ENCODE measurements around the gene NXPH4.

The NXPH4 gene

GRCh38 chr12:57234571-57235016 is 18.0 kb downstream of the NXPH4 start:
- DNase-seq = no peak

DNA sequence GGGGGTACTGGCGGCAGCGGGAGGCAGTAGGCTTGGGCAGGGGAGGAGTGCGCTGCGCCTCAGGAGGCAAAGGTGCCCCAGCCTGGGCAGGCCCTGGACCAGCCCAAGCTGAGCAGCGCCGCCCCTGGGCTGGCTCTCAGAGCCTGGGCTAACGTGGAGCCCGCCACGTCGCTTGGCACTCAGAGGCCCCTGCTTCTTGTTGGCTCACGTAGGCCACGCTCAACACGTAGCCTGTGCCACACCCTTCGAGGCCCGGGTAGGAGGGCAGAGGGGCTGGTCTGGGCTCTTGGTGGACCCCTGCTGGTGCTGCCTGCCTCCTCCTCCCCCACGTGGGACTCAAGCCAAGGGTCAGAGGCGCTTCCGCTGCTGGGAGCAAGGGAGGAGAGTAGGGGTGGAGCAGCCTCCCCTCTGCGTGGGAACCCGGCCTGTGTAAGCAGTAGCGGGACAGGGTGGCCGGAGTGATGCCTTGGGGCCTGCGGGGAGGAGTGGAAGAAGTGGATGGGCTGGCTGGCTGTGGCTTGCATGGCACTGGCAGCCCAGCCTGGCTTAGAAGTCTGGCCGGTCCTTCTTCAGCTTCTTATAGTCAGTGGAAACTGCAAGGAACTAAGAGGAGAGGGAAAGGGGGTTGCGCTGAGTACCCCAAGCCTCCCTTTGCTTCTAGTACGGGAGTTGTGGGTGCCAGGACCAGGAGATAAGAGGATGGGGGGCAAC is 18.6 kb downstream of the NXPH4 start:
- DNase-seq = peak in 1 of 2 experiments; percentile 14

DNA sequence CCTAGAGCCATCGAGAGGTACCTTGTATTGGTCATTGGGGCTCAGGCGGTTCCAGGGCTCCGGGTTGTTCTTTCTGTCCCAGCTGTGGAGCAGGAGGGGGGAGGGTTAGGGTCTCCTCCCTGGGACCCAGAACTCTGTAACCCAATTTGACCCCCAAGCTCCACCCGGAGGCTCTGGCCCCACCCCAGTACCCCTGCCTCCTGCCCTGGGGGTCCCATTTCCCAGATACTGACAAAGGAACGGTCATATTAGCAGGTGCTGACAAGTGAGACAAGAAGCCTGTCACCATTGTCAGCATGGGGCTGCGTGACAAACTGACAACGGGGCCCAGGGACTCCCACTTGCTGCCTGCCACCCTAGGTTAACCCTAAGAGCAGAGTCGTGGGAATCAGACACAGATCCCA is 19.1 kb downstream of the NXPH4 start:
- DNase-seq = peak in 1 of 2 experiments; percentile 20

DNA sequence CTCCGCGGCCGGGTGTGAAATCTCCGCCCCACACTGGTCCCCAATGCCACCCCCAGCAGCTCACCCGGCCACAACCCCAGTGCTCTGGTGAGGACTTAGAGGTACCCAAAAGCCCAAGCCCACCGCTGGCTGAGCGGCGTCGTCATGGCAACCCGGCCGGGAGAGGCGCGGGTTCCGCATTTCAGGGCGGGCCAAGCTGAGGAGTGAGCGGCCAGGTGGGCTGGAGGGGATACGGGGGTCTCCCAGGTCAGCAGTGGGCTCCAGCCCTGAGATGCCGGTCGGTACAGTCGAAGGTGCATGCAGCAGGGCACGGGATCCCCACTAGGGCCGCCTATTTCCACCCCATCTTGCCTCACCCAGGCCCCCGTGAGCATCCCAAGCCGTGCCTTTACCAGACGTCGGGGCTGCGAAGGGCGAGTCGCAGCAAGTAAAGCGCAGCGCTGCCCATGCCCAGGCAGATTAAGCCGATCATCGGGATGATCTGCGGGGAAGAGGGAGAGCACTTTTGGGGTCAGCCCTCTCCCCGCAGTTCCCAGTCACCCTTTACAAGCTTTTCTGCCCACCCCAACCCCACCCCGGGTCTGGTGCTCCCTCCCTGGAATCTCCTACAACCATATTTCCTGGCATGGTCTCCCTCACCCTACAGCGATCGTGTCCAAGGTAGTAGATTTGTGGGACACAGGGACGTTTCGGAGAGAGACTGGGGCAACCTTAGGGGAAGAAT is 19.8 kb downstream of the NXPH4 start:
- DNase-seq = peak in 1 of 2 experiments; percentile 34

DNA sequence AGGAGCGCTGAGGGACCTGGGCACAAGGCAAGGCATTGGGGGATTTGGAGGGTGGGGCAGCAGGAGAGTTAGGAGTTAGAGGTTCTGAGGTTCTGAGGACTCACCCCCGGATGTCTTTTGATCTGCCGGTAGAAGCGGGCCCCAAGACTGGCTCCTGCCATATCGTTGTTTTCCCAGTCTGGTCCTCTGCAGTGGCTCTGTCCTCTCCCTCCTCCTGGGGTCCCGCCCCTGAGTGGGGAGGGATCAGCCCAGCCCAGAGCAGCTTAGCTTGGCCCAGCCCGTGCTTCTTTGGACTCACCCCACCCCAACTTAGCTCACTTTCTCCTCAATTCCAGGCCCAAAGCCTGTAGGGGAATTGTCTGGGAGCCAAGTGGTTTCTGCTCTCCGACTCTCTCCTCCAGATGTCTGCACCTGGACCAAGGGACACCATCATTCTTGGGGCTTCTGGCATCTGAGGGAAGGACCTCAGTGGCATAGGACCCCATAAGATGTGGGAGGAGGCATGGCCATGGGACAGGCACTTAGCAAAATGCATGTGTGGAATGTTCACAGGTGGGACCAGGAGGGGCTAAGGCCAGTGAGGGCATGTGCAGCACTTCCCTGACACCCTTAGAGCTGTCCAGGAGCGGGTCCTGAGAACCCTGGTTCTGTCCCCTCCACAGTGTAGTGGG is 20.5 kb downstream of the NXPH4 start:
- peak in 1 of 2 experiments; percentile 20 for DNase-seq

GRCh38 chr12:57237596-57237931 is 21.0 kb downstream of the NXPH4 start:
- no peak for DNase-seq

DNA sequence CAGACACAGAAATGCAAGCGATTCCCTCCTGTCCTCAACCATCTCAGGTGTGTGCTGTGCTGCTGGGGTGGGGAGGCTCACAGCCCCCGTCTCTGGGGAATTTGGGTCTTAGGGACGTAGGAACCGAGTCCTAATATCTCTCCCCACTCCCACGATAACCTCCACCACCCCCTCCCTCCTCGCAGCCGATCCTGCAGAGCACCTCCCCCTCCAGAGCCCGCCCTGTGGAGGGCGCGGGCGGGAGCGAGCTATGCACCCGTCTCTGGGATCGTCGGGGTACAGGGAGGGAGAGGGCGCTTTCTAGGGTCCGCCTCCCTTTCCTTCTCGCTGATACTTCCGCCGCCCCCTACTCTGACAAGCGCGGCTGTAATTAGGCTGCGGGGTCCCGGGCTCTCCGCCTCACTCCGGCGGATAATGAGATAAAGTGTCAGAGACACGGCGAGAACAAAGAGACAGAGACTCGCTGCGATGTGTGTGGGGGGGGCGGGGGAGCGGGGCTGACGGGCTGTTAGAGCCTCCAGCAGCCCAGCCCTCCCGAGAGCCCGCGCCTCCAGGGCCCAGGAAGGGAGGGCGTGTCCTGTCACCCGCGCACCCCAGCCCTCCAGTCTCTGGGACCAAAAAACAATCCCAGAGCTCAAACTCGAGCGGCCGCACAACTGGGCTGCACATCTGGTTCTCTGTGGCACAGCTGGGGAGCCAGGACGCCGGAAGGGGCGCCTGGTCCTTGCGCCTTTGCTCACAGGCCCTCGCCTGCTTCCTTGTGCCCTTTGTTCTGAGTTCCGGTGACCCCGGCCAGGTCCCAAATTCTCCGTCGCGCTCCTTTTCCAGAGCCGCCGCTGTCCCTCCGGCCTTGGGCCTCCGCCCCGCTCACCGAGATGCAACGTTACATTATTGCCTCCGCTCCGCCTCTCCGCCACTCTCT is 21.6 kb downstream of the NXPH4 start:
- DNase-seq = peak in 1 of 2 experiments; percentile 43

GRCh38 chr12:57238854-57239554 is 22.4 kb downstream of the NXPH4 start:
- peak; percentile 92 to 94 for DNase-seq

DNA sequence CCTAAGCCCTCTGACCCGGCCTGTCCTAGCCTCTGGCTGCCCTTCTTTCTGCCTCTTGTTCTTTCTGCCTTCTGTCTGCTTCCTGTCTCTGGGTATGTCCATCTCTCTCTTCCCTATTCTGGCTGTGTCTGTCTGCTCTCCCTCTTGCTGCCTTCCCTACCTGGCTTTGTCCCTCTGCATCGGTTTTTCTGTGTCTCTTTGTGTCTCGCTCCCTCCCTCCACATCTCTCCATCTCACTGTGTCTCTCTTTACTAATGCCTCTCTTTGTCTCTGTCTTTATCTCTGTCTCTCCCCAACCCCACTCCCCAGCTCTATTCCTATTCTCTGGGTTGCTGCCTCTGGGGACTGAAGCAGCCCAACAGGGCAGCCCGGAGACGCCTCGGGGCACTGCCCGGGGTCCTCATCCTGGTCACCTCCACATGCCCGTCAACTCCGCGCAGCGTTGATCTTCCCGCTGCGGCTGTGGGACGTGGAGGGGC is 23.0 kb downstream of the NXPH4 start:
- no peak for DNase-seq

DNA sequence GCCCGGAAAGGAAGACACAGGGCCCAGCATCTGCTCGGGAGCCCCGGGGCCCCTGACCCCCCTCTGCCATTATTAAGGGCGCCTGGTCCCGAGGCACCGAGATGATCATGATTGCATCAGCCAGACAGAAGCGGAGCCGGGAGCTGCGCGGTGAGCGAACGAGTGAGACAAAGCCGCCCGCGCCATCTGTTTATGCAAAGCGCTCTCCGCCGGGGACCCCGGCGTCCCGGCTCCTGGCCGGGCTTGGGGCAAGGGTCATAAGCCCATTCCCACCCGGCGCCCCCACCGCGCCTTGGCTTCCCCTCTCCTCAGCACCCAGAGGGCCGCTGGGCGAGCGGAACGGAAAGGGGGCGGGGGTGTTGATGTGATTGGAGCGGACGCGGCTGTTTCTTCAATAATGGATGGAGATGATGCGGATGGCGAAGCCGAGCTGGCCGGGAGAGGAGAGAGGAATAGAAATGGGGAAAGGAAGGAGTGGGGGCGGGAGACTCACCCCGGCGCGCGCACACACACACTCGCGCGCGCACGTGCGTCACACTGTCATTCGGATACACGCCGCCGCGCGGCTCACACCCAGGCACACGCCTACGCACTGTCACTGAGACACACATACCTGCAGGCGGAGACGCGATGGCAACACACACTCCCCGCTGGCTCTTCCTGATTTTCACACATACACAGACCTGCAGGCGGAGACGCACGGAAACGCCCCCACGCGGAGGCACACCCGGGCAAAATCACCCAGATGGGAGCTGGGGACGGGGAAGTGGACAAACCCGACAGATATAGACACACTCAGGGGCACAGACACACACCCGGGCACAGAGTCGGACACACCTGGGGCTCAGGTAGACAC is 23.7 kb downstream of the NXPH4 start:
- DNase-seq = peak; percentile 74 to 77

DNA sequence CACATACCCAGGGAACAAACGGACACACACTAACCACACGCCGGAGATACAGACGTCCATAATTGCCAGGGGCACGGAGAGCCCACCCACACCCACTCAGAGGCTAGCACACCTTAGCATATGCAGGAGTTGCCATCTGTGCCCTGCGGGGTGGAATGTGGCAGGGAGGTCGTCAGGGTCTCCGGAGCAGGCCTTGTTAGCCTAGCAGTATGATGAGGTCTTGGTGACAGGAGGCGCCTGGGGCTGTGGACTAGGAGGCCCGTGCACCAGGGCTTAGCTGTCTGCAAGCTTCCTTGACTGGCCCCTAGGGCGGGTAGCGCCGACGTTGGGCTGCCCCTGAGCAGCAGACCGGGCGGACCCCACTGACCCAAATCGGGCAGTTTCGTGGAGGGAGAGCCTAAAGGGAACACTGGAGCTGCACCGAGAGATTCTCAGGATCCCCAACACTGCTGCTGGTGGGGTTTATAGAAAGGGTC is 24.4 kb downstream of the NXPH4 start:
- peak in 1 of 2 experiments; percentile 28 for DNase-seq

DNA sequence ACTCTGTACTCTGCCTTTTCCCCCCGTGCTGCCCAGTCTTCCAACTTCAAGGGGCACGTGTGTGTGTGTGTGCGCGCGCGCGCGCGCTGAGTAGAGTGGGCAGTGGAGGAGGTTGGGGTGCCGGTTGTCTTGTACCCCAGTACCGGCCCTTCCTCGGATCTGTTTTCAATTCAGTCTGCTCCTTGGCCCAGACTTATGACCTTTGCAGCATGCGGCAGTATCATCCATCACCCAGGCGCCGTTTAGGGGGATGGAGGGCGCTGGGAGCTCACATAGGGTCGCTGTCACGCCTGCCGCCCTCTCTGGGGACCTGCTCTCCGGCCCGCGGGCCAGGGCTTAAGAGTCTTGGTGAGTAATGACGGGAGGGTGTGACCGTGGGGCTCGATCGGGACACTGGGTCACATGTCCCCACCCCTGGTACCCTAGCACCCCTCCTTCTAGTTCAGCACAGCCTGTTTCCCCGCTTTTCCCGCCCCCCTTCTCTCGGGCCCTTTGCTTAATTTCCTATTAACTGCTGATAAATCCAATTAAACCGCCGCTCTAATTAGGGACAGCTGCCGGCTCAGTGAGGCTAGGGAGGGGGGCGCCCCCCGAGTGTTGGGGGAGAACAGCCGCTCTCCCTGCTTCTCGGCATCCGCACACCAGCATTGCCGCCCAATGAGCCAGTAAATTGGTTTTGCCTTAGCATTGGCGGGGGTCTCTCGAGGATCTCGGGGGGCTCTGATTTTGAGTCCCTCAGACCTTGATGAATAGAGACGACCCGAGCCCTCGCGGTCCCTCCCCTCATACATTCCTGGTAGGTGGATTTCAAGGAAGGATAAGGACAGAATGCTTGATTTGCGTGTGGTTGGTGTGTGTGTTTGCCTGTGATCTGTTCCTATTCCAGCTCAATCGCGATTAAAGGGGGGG is 25.1 kb downstream of the NXPH4 start:
- DNase-seq = no peak

DNA sequence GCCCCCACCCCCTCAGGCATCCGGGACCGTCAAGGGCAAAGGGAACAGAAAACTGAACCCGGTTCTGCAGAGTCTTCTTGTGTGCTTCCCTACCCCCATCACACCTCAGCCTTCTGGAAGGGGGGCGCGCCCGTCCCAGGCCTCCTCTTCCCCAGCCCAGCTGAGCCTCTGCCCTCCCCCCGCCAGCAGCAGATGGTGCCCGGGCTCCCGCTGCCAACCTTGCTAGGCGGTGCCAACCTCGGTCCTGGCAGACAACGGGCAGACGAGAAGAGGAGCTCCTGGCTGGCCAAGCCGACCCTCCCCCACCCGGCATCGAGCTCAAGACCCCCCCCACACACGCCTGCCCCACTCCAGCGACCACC is 25.7 kb downstream of the NXPH4 start:
- no peak for DNase-seq

DNA sequence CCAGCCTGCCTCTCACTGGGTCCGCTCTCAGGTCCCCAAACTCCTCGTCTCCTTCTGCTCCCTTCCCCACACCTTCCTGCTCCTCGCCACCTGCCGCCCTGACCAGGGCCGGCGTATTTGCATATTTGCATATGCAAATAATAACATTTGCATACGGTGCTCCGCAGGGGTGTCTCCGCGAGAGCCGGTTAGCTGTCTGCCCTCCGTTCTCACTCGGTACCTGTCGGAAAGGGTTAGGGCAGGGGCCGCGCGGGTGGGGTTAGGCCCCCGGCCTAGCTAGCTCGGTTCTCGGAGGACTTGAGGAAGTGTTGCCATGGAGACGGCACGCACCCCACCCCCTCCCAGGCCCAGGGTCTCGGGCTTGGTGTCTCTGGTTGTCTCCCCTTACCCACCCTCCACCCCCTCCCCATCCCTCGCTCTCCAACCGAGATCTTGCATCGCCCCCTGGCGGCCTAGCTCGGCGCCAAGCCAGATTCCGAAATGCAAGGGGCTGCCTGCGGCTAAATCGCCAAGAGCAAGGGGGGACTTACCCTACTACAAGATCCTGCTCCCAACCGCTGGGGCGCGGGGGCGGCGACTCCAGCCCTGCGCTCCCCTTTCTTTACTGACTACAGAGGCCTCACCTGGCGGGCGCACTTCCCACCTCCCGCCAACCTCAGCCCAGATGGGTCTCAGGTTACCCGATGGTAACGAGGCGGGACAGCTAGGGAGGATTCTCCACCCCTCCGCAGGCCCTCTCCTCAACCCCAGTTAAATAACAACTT is 26.3 kb downstream of the NXPH4 start:
- DNase-seq = peak; percentile 81 to 85

DNA sequence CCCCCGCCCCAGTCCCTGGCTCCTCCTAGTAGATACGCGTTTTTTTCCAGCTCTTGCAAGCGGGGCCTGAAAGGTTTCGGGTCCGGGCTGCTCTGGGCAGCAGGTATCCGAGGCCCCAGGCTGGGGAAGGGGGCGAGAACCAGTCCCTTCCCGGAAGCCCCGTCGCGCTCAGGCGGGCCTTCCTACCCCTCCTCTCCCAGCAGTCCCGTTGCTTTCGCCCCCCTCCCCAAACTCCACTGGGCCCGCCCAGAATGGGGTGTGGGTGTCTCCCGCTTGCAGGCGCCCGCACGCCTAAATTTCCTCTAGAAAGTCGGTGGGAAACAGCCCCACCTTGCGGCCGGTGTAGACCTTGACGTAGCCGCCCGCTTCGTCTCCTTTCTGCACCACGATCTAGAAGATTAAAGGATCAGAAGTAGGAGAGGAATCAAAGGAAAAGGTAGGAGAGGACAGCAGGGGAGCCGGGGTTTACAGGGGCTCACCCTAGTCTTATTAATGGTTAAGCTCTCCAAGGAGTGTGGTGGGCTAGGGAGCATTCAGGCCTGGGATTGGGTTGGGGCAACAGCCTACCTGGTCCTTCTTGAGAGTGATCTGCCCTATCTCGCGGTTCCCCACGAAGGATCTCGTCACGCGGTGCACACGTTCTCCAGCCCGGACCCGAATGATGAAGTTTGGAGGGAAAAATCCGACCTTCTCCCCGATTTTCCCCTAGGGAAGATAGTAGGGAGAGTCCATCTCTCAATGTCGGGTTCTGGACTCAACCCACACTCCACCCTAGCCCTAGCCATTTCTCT is 27.1 kb downstream of the NXPH4 start:
- peak; percentile 89 to 91 for DNase-seq

- DNase-seq = no peak
Measured at GRCh38 chr12:57244312-57244696, 27.7 kb downstream of the NXPH4 start.

DNA sequence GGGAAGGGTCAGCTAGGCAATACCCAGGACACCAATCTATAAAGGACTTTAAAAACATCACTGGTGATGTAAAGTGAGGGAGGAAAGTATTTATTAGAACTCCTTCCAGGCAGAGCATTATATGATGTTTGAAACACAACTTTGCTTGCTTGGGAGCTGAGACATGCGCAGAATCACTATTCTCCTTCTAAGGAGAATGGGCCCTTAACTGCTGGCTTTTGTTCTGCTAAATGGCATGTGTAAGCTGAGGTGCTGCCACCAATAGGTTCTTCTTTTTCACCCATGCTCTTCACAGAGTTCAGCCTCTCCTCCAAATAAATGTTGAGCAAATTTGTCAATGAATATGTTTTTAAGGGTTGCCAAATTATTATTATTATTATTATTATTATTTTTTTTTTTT is 30.4 kb downstream of the NXPH4 start:
- DNase-seq = no peak

Data from activated CD4-positive, alpha-beta T cell treated with anti-CD3 and anti-CD28 coated beads, Interleukin-2, amount 50 U/mL, for 48 hours (primary cell).